Tibial nerve (tissue), 4 donors: Measurements from ENCODE around the gene RTL5. TPM values are rescaled to one million over a fixed set of nuclear protein-coding genes. Genes with fewer than 3 reads are reported as not detected.
A peak's percentile ranks its signal among the peaks of the same experiment; 100 is the strongest.

ENCODE experiments used
- DNase-seq, 2 donors: peaks; one replicate each; pipeline ENCODE4 v3.0.0-alpha.2; 2019; ENCODE audit warnings: low spot score in 2 of 2
- H3K27ac ChIP-seq, 4 donors: fragments of 200-600 bp; sonication (generic) in 3 of 4; one replicate each; pipeline ENCODE4 v1.5.1; 2017 to 2019; ENCODE audit warnings: mild to moderate bottlenecking in 1 of 4
- H3K27me3 ChIP-seq, 2 donors: fragments of 200-600 bp; sonication (generic) in 1 of 2; one replicate each; pipeline versions ENCODE4 v1.5.1 to v1.6.0; 2017 to 2019
- H3K36me3 ChIP-seq, 3 donors: fragments of 200-600 bp; sonication (generic); one replicate each; pipeline ENCODE4 v1.5.1; 2018 to 2019
- H3K4me1 ChIP-seq, 4 donors: fragments of 200-600 bp; sonication (generic) in 3 of 4; one replicate each; pipeline ENCODE4 v1.5.1; 2017 to 2019
- H3K4me3 ChIP-seq, 4 donors: fragments of 200-600 bp; sonication (generic) in 3 of 4; one replicate each; pipeline ENCODE4 v1.5.1; 2017 to 2019; ENCODE audit warnings: mild to moderate bottlenecking in 1 of 4, moderate library complexity in 1 of 4
- H3K9me3 ChIP-seq, 4 donors: fragments of 200-600 bp; sonication (generic) in 3 of 4; one replicate each; pipeline ENCODE4 v1.5.1; 2017 to 2019
- CTCF ChIP-seq, 5 experiments: fragments of 200-600 bp in 3 of 5; fragments of 450-650 bp in 2 of 5; sonication (generic) in 3 of 5; IDR thresholded peaks; one replicate each; pipeline ENCODE4 v1.5.1; 2016 to 2019; ENCODE audit warnings: antibody characterized with exemption in 5 of 5, mild to moderate bottlenecking in 3 of 5, moderate library complexity in 2 of 5
- EP300 ChIP-seq, 2 donors: sonication (generic); formaldehyde crosslinking; IDR thresholded peaks; one replicate each; pipeline ENCODE4 v1.6.1; 2017; ENCODE audit warnings: antibody characterized with exemption in 2 of 2, mild to moderate bottlenecking in 1 of 2
- POLR2A ChIP-seq, 2 donors: fragments of 450-650 bp; IDR thresholded peaks; one replicate each; pipeline ENCODE4 v1.6.1; 2017; ENCODE audit warnings: antibody characterized with exemption in 2 of 2, mild to moderate bottlenecking in 2 of 2, moderate library complexity in 2 of 2
- WGBS, 2 donors: methylation state at CpG; one replicate each; pipeline ENCODE4 v1.1.5; 2018; 5-methylcytosine and 5-hydroxymethylcytosine counted together
- total RNA-seq, 4 donors: library from RNA; depleted of rRNA; stranded (reverse); fragments of >200 nt; gene quantifications; one replicate each; pipeline ENCODE4 v1.1.0, GENCODE V29; 2016

Gene RTL5
- total RNA-seq, 4 donors from 2014 or later: 6.5 to 14.7 (median 7.8) TPM

- no peaks in the 10 kb centered on the region for H3K36me3 ChIP-seq
- peak; percentile 17 to 20 for DNase-seq
- H3K4me3 ChIP-seq: no peak overlapping the region
- H3K4me1 ChIP-seq: peaks cover 0 to 64% (median 18%) of the 10 kb centered on the region in 4 donors
- H3K27ac ChIP-seq: peak overlapping the region in 2 of 4 donors; percentile 74 to 77
- no peaks in the 10 kb centered on the region for H3K9me3 ChIP-seq
- WGBS, 2 donors: 45 to 67% methylated on average over 4 to 11 of the region's 11 CpGs
- peaks cover 0 to 24% of the 10 kb centered on the region in 2 donors for H3K27me3 ChIP-seq
- no peak for TF ChIP-seq EP300 (IDR thresholded peaks at IDR 0.05)
- no peak for TF ChIP-seq POLR2A (IDR thresholded peaks at IDR 0.05)
- TF ChIP-seq CTCF (IDR thresholded peaks at IDR 0.05): no peak
Observed at GRCh38 chrX:72123471-72124185, 8.1 kb downstream of the RTL5 start.

- WGBS, 2 donors: 66 to 67% methylated on average over 6 of the region's 6 CpGs
- peaks cover 0 to 60% (median 18%) of the 10 kb centered on the region in 4 donors for H3K4me1 ChIP-seq
- H3K27me3 ChIP-seq: peaks cover 0 to 24% of the 10 kb centered on the region in 2 donors
- no peak for DNase-seq
- no peak overlapping the region for H3K4me3 ChIP-seq
- peak overlapping the region in 2 of 4 donors; percentile 26 to 74 for H3K27ac ChIP-seq
- H3K36me3 ChIP-seq: no peaks in the 10 kb centered on the region
- TF ChIP-seq POLR2A (IDR thresholded peaks at IDR 0.05) (no peak), EP300 (IDR thresholded peaks at IDR 0.05) (no peak), CTCF (IDR thresholded peaks at IDR 0.05) (no peak)
- H3K9me3 ChIP-seq: no peaks in the 10 kb centered on the region
Observed at GRCh38 chrX:72122621-72123337, 8.9 kb downstream of the RTL5 start.

GRCh38 chrX:72121383-72121782, 10.3 kb downstream of the RTL5 start:
- Histone ChIP-seq H3K9me3 (no peaks in the 10 kb centered on the region), H3K36me3 (no peaks in the 10 kb centered on the region), H3K4me3 (no peak overlapping the region), H3K4me1 (peaks cover 0 to 52% (median 18%) of the 10 kb centered on the region in 4 donors), H3K27me3 (peaks cover 0 to 20% of the 10 kb centered on the region in 2 donors), H3K27ac (peak overlapping the region in 2 of 4 donors; percentile 76 to 77)
- 7 to 26% methylated on average over 3 of the region's 3 CpGs for WGBS, 2 donors
- DNase-seq: peak; percentile 45 to 69
- TF ChIP-seq POLR2A (IDR thresholded peaks at IDR 0.05): no peak
- no peak for TF ChIP-seq CTCF (IDR thresholded peaks at IDR 0.05)
- peak in 1 of 2 donors; percentile 51 for TF ChIP-seq EP300 (IDR thresholded peaks at IDR 0.05)

- no peak for DNase-seq
- Histone ChIP-seq H3K9me3 (no peaks in the 10 kb centered on the region), H3K4me3 (no peak overlapping the region), H3K27me3 (peaks cover 0 to 16% of the 10 kb centered on the region in 2 donors), H3K4me1 (peaks cover 0 to 47% (median 15%) of the 10 kb centered on the region in 4 donors), H3K27ac (peak overlapping the region in 2 of 4 donors; percentile 76 to 77), H3K36me3 (no peaks in the 10 kb centered on the region)
- WGBS, 2 donors: 75% methylated on average over 6 of the region's 6 CpGs; no CpG with 5 or more reads in 1 of the 2 donors
- TF ChIP-seq POLR2A (IDR thresholded peaks at IDR 0.05) (no peak), CTCF (IDR thresholded peaks at IDR 0.05) (no peak), EP300 (IDR thresholded peaks at IDR 0.05) (no peak)
Observed at GRCh38 chrX:72120837-72121236, 10.9 kb downstream of the RTL5 start.
